GM19240 (cell line): ENCODE results near the gene TTLL1.

Experiments
- DNase-seq: peaks from one replicate; pipeline ENCODE4 v3.0.0; 2011; ENCODE audit warnings: low spot score; ENCODE audit not compliant: insufficient read length

Gene TTLL1

DNA sequence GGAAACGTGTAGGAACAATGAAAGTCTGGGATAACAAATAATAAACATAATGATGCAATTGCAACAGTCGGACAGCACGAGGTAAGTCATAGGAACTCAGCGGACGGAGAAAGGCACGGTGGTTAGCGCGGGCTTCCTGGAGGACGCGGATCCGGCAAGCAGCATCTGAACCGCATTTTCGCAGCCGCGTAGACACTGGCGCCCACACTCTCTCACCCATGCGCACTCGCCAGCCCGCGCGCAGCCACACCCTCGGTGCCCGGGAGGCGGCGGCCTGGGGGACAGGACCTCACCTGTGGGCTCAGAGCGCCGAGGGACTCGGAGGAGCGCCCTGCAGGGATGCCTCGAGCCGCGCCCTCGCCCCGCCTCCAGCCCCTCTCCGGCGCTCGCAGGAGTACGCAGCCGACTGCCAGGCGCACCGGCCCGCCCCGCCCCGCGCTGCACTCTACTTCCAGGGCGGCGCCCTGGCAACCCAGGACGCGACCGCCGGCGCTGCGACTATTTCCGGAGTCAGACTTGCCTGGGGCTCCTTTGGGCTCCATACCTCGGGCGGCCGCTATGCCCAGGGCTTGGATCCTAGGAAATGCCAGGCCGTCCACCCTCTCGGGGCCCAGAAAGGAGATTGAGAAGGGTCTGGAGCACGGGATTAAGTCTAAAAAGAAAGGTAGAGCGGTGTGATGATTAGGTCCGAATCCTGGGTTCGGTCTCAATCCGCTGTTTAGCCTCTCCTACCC, at the start of gene TTLL1:
TTLL1 (minus strand) TSS at position 408 of the 734 bp plus-strand sequence. CDS start 13,805 bp downstream, outside the sequence.
- DNase-seq: peak; percentile 99

GRCh38 chr22:43136801-43137200, 47.6 kb upstream of the TTLL1 start:
- DNase-seq: no peak

DNA sequence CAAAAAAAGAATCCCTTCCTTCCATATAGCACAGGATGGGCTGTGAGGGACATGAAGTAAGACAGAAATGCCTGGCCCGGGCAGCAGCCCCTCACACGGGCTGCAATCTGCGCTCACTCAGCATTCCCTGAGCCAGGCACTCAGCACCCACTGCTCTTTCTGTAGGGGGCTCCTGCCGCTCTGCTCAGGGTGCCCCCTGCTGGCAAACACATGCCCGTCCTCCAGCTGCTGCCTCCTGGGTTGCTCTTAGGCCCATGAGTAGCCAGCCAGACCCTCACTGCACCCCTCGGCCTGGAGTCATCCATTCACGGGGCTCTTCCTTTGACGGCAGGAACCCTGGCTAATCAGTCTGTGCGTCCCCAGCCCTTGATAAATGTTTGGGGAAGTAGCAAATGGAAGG, 47.1 kb upstream of the TTLL1 start:
- peak; percentile 80 for DNase-seq

DNA sequence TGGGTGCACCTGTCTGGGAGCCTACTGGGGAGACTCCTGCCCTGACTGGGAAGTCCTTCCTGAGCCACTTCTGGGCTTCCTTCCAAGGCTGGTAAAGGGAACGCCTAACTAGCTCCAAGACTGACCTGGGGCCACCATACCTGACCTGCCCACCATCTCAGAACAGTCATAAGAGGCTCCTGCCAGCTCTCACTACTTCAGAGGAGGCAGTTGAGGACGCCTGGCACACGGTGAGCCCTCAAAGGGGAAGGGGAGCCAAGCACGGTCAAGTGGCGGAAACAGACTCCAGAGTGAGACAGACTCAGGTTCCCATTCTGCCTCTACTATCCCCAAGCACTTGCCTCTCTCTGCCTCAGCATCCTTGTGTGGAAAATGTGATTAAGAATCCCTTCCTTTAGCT, 46.4 kb upstream of the TTLL1 start:
- DNase-seq: no peak

DNA sequence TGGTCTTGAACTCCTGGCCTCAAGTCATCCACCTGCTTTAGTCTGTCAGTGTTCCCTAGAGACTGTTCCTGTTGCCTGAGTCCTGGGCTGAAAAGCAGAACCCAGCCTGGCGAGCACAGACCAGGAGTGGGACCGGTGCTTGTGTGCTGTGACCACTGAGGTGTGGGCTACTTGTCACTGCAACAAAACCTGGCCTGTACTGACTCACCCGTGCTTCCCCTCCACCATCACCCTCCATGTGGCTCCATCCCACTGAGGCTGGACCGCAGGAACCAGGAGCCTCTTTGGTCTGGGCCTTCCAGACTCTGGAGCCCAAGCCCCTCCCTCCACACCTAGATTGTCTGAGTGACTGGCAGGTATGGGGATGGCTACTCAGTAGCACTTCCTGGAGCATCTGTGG, 45.4 kb upstream of the TTLL1 start:
- DNase-seq: no peak

DNA sequence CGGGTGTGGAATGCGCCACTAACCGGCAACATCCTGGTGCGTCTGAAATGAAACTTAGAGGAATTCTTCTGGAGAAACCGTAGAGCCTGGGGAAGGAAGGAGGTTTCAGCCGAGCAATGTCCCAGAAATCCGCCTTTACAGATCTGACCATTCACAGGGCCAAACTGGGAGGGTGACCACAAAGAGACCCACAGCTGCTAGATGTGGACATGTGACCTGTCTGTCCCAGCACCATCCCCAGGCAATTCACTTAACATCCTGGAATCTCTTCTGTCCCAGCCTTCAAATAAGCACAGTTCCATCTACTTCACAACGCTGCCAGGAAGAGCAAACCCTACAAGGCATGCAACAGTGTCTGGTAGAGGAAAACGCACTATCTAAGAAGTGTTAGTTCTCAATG, 44.2 kb upstream of the TTLL1 start:
- no peak for DNase-seq

GRCh38 chr22:43131773-43132501, 42.7 kb upstream of the TTLL1 start:
- DNase-seq: no peak

DNA sequence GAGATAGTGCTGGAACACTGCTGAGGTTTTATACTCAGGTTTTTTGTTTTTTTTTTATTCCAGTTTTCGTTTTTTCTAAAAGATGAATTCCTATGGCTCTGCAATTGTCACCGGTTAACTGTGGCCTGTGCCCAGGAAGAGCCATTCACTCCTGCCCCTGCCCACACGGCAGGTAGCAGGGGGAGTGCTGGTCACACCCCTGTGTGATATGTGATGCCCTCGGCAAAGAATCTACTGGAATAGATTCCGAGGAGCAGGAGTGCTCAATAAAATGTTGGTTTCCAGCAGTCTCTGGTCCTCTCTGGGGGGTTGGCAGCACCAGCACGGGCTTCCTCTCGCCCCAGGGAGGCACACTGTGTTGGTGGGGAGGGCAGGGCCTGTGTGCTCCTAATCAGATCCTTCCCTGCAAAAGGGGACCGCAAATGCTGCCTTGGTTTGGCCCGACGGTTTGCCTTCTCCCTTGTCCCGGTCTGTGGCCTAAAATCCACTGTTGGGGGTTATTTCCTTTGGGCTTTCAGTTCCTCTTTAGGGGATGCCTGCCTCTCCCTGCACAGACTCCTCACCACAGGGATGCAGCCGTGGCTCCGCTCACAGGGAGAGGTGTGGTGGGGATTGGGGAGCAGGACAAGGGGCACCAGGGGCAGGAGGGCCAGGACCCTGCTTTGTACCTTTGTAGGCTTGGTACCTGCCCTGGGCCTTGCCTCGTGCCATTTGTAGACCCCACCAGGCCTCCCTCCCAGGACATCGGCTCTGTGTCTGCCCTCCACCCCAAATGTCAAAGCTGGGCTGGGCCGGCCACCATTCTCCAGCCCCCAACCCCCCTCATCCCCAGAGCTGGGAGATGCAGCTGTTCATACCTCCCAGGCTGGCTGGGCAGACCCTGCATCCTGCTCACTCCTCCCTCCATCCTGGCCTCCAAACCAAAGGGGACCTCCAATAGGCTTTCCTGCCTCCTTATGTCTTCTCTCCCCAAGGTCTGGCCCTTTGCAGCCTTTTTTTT, 40.5 kb upstream of the TTLL1 start:
- no peak for DNase-seq

DNA sequence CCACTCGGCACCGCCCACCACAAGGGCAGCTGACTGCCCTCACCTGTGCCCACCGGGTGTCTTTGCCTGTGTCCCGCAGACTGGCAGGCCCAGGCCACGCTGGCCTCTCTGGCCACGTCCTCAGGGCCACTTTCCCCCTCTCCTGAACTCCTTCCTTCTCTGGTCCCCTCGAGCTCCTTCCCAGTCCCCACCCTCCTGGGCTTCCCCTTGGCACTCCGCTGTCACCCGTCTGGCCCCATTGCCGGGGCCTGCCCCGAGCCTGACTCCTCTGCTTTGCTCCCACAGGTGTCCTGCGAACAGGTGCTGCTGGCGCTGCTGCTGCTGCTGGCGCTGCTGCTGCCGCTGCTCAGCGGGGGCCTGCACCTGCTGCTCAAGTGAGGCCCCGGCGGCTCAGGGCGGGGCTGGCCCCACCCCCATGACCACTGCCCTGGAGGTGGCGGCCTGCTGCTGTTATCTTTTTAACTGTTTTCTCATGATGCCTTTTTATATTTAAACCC, 39.8 kb upstream of the TTLL1 start:
- no peak for DNase-seq

GRCh38 chr22:43128116-43128515, 38.9 kb upstream of the TTLL1 start:
- DNase-seq: no peak

GRCh38 chr22:43127166-43127908, 38.1 kb upstream of the TTLL1 start:
- no peak for DNase-seq

DNA sequence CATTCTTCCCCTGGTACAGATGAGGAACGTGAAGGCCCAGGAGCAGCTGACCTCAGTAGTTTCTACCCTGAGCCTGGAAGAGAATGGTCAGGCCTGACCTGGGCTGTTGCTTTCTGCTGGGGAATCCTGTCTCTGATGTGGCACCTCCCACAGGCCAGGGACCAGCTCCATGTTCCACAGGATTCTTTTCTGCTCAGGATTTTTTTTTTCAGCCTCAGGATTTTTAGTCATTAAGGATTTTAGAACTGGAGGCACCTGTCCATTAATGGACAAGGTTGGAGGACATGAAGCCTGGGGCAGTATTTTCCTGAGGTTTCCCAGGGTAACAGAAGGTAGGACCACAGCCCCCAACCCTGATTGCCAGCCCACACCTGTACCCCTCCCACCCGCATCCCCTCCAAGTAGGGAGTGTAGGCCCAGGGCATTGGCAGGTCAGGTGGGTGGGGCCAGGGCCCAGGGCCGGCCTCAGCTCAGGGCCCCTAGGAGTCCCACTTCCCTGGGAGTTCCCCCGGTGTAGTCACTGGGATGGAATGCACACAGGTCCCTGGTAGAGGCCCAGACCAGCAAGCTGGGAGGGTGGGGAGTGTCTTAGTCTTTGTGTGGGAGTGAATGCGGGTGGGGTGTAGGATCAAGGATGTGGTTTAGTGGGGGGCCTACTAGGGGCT, 37.4 kb upstream of the TTLL1 start:
- DNase-seq: no peak

DNA sequence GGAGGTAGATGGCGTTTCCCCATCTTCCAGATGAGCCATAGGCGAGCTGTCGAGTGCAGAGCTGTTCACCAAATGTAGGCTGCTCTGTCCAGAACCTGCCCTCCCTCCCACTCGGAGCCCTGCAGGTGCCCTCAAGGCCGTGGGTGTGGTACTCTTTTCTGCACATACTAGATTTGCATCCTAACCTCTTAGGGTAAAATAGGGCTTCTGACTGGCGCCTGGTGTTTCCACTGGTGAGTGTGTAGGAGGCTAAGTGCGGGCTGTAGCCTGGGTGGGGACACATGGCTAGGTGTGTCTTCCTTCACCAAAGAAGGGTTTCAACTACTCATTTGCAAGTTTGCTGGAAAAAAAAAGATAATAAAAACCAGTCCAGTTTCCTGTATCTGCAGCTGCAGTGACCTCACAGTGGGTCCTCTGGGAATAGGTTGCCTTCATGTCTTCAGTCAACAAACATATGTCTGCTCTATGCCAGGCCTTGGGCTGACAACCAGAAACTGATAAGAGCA, 29.8 kb upstream of the TTLL1 start:
- peak; percentile 38 for DNase-seq

DNA sequence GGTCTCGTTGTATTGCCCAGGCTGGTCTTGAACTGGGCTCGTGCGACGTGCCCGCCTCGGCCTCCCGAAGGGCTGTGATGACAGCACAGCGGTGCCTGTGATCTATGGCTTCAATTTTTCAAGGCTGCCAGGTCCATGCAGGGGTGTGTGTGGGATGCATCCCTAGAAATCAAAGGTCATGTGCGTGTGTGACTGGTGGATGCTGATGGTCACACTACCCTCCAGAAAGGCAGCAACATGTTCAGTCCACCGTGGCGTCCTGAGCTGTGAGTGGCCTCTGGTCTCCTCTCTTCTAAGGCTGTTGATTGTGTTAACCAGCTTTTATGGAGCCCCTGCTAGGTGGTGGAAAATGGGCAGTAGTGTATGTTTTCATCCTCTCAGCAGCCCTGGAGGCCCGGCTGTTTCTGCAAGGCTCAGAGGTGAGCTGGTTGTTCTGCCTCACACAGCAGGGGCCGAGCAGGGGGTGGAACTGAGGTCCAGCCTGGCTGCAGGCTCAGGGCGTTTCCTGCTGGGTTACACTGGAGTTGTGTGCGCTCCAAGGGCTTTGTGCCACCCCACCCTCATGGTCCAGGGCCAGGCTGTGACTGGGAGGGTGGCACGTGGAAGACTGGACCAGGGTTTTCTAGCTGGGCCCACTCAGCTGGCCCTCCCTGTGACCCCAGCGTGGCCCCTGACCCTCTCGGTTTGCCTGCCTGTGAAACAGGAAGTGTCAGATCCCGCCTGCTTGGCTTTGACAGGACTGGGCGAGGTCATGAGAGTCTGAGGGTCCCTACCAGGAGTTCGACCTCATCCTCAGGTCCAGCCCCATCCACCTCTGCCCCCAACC, 29.0 kb upstream of the TTLL1 start:
- DNase-seq: no peak

DNA sequence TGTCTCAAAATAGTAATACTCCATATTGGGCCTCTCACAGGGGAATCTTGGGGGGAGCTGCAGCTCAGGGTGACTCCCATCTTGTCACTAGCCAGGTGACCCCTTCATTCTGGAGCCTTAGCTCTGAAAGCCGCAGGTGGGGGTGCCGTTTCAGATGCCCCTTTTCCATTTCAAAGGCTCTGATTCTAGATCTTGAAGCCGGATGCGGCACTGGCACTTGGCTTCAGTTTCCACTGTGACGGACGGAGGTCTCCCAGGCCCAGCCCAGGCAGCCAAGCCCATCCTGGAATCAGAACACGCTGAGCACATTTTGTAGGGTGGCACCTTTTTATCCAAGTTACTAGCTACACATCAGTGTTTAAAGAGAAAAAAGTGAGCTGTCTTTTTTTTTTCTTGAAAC, 27.7 kb upstream of the TTLL1 start:
- no peak for DNase-seq

- DNase-seq: no peak
Measured at GRCh38 chr22:43114958-43115357, 25.8 kb upstream of the TTLL1 start.

DNA sequence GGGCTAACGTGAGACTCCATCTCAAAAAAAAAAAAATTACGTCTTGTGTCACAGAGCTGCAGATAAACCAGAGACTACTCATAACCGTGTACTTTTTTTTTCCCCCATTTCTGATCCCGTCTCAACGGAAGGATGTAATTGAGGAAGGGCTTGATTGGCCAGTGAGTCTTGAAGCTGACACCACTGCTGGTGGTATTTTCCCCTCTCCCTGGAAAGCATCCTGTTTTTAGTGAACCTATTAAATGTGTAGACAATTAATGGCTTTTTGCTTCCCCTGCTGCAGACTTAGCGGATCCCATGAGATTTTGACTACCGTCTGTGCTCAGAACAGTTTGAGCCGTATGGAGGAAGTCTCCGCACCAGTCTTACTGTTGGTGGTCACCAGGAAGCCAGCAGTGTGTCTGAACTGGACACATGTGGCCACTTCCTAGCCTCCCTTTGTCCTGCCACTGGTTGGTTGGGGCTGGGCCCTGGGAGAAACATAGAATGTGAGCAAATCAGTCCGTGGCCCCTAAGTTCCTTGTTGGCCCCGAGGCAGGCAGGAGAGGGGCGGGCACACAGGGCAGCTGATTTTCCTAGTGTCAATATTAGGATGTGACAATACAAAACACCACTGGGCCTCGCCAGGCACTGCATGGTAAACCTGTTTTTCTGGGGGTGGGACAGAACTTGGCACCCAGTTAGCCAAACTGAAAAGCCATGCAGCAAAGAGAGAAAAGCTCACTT, 24.5 kb upstream of the TTLL1 start:
- no peak for DNase-seq

DNA sequence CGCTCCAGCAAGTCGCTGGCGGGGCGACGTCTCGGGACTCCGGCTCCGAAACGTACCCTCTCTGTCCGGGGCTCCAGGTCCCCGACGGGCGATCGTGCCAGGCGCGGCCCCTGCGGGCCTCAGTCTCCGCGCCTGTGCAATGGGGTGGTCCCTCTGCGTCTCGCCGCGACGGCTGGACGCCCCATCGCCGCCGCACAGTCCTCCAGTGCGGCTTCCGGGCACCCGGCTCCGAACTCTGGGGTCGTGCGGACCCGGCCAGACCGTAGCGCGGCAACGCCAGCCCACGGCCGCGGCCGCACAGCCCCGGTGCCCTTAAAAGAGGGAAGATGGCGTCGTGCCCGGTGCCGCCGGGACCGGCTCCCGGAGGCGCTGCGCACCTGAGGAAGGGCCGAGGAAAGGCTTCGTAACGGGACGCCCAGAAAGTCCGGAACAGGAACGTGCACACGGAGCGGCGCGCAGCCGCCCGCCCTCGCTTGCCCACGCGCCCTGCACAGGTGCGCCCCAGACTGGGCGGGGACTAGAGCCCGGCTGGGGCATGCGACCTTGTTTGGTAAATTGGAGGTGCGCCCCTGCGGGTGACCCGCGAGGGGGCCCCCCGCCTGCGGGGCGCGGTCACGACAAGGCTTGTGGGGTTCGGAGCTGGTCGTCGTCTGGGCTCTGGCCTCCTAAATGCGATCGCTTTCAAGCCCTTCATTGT, 21.9 kb upstream of the TTLL1 start:
- no peak for DNase-seq
